Retina (tissue), 1 donor: ENCODE measurements around the gene MCFD2.
"Not testable (repeated sequence)": the region's sequence is repeated elsewhere in the genome, so short reads cannot be mapped to it uniquely, and the experiment has no call there.

Experiments used
- DNase-seq: peaks from one replicate; pipeline ENCODE4 v3.0.0-alpha.2; 2016

The MCFD2 gene

GRCh38 chr2:46900381-46900780, 15.2 kb downstream of the MCFD2 start:
- DNase-seq, result no peak

GRCh38 chr2:46899053-46899452, 16.6 kb downstream of the MCFD2 start:
- no peak for DNase-seq

- DNase-seq, result no peak
Observed at GRCh38 chr2:46898024-46898423, 17.6 kb downstream of the MCFD2 start.

- DNase-seq, result no peak
Observed at GRCh38 chr2:46893269-46893939, 22.2 kb downstream of the MCFD2 start.

GRCh38 chr2:46891956-46892553, 23.6 kb downstream of the MCFD2 start:
- DNase-seq, result no peak

- peak; percentile 9 for DNase-seq
Observed at GRCh38 chr2:46888421-46888952, 27.1 kb downstream of the MCFD2 start.

- no peak for DNase-seq
Observed at GRCh38 chr2:46887028-46887885, 28.3 kb downstream of the MCFD2 start.

GRCh38 chr2:46886268-46887027, 29.2 kb downstream of the MCFD2 start:
- DNase-seq, result no peak

GRCh38 chr2:46885376-46885775, 30.2 kb downstream of the MCFD2 start:
- no peak for DNase-seq

GRCh38 chr2:46879511-46879910, 36.1 kb downstream of the MCFD2 start:
- DNase-seq, result no peak

GRCh38 chr2:46878886-46879285, 36.7 kb downstream of the MCFD2 start:
- DNase-seq, result no peak

GRCh38 chr2:46878240-46878877, 37.2 kb downstream of the MCFD2 start:
- no peak for DNase-seq

GRCh38 chr2:46877619-46878113, 37.9 kb downstream of the MCFD2 start:
- DNase-seq, result no peak

GRCh38 chr2:46876741-46877384, 38.7 kb downstream of the MCFD2 start:
- DNase-seq, result no peak

GRCh38 chr2:46875962-46876689, 39.5 kb downstream of the MCFD2 start:
- DNase-seq, result not testable (repeated sequence)

GRCh38 chr2:46875226-46875899, 40.2 kb downstream of the MCFD2 start:
- no peak for DNase-seq

- no peak for DNase-seq
Observed at GRCh38 chr2:46874236-46874929, 41.2 kb downstream of the MCFD2 start.

- DNase-seq, result no peak
Observed at GRCh38 chr2:46873604-46874068, 42.0 kb downstream of the MCFD2 start.

GRCh38 chr2:46872902-46873603, 42.6 kb downstream of the MCFD2 start:
- no peak for DNase-seq
